Testis (tissue), 3 donors: ENCODE results near the gene U2AF2. TPM values are rescaled to one million over a fixed set of nuclear protein-coding genes. Genes with fewer than 3 reads are reported as not detected.
A peak's percentile ranks its signal among the peaks of the same experiment; 100 is the strongest.

Experiments used
- DNase-seq: peaks from one replicate; pipeline ENCODE4 v3.0.0-alpha.2; 2019
- H3K27ac ChIP-seq, 2 donors: fragments of 200-600 bp; sonication (generic); one replicate each; pipeline ENCODE4 v1.5.1; 2019
- H3K27me3 ChIP-seq: fragments of 200-600 bp; sonication (generic); one replicate; pipeline ENCODE4 v1.5.1; 2019
- H3K36me3 ChIP-seq: fragments of 200-600 bp; sonication (generic); one replicate; pipeline ENCODE4 v1.5.1; 2017; ENCODE audit warnings: low read depth; ENCODE audit errors: missing control alignments
- H3K4me1 ChIP-seq: fragments of 200-600 bp; sonication (generic); one replicate; pipeline ENCODE4 v1.5.1; 2019
- H3K4me3 ChIP-seq, 2 donors: fragments of 200-600 bp; sonication (generic); one replicate each; pipeline ENCODE4 v1.5.1; 2017 to 2019
- H3K9me3 ChIP-seq: fragments of 200-600 bp; sonication (generic); one replicate; pipeline ENCODE4 v1.5.1; 2017
- POLR2A ChIP-seq: fragments of 450-650 bp; IDR thresholded peaks from one replicate; pipeline ENCODE4 v1.6.1; 2017; ENCODE audit warnings: antibody characterized with exemption, mild to moderate bottlenecking, moderate library complexity
- WGBS, 2 donors: methylation state at CpG; one replicate each; pipeline ENCODE4 v1.1.5; 2018; 5-methylcytosine and 5-hydroxymethylcytosine counted together
- intact Hi-C: fragments of 100-400 bp; cut with DNase I; formaldehyde crosslinking; loops from one replicate; pipeline ENCODE4 v1.15.1; 2023; ENCODE audit warnings: low total_unique reads
- polyA plus RNA-seq: library from polyadenylated mRNA; stranded (reverse); fragments of 350-450 nt; fragmentation: Illumina TruSeq; extraction: RNeasy Lipid Tissue Mini Kit (QIAGEN cat#74804); gene quantifications from one replicate; pipeline ENCODE4 v1.2.3, GENCODE V29; 2014; ENCODE audit warnings: low read depth, low replicate concordance; ENCODE audit not compliant: insufficient read depth
- total RNA-seq, 2 donors: library from RNA; depleted of rRNA; stranded (reverse); fragments of >200 nt; gene quantifications; one replicate each; pipeline ENCODE4 v1.2.3, GENCODE V29; 2016
- TF ChIP-seq, protein P1 (sequence below), 3 experiments: fragments of 450-650 bp in 2 of 3; fragments of 200-600 bp in 1 of 3; sonication (generic) in 1 of 3; IDR thresholded peaks; one replicate each; pipeline ENCODE4 v1.5.1; 2016 to 2019; ENCODE audit warnings: antibody characterized with exemption in 3 of 3, mild to moderate bottlenecking in 2 of 3, moderate library complexity in 1 of 3

Gene U2AF2
- total and polyA plus RNA-seq, 3 donors from 2014 or later = 163 to 281 (median 264) TPM

DNA sequence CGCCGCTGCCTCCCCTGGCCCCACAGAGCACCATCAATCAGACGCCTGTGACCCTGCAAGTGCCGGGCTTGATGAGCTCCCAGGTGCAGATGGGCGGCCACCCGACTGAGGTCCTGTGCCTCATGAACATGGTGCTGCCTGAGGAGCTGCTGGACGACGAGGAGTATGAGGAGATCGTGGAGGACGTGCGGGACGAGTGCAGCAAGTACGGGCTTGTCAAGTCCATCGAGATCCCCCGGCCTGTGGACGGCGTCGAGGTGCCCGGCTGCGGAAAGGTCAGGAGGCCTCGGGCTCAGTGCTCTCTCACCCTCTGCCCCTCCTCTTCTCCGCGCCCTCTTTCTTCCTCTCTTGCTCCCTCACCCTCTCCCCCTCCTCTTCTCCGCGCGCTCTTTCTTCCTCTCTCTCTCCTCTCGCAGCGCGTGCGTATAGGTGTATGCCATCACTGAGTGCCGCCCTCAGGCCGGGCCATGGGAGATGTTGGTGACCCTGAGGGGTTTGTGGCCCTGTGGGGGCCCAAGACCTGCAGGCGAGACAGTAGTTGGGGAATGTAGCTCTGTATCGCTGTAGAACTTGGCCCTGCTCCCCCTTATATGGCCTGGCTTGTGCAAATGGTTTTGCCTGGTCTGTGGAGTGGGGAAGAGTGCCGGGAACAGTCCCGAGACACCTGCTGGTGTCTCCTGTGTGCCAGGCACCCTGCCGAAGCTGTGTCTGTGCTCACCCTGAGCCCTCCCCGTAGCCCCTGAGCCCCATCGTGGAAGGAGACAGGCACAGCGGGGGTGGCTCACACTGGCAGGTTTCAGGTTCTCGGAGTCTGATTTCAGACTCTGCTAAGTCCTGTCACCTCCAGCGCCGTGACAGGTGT, 14.8 kb downstream of the U2AF2 start:
- no peak overlapping the region for H3K4me3 ChIP-seq
- H3K9me3 ChIP-seq = no peaks in the 10 kb centered on the region
- no peaks in the 10 kb centered on the region for H3K27me3 ChIP-seq
- no peak for DNase-seq
- no peak for TF ChIP-seq POLR2A
- TF ChIP-seq, protein P1, sequence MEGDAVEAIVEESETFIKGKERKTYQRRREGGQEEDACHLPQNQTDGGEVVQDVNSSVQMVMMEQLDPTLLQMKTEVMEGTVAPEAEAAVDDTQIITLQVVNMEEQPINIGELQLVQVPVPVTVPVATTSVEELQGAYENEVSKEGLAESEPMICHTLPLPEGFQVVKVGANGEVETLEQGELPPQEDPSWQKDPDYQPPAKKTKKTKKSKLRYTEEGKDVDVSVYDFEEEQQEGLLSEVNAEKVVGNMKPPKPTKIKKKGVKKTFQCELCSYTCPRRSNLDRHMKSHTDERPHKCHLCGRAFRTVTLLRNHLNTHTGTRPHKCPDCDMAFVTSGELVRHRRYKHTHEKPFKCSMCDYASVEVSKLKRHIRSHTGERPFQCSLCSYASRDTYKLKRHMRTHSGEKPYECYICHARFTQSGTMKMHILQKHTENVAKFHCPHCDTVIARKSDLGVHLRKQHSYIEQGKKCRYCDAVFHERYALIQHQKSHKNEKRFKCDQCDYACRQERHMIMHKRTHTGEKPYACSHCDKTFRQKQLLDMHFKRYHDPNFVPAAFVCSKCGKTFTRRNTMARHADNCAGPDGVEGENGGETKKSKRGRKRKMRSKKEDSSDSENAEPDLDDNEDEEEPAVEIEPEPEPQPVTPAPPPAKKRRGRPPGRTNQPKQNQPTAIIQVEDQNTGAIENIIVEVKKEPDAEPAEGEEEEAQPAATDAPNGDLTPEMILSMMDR (IDR thresholded peaks at IDR 0.05) = no peak
- no peaks in the 10 kb centered on the region for H3K36me3 ChIP-seq
- H3K4me1 ChIP-seq = peaks cover 34% of the 10 kb centered on the region
- no peak overlapping the region for H3K27ac ChIP-seq
- intact Hi-C loops = no loop called here
- 84 to 85% methylated on average over 21 to 43 of the region's 43 CpGs for WGBS, 2 donors

GRCh38 chr19:55670280-55671053, 15.6 kb downstream of the U2AF2 start:
- Histone ChIP-seq H3K27ac (no peak overlapping the region), H3K36me3 (no peaks in the 10 kb centered on the region), H3K27me3 (no peaks in the 10 kb centered on the region), H3K4me1 (peaks cover 34% of the 10 kb centered on the region), H3K9me3 (no peaks in the 10 kb centered on the region), H3K4me3 (no peak overlapping the region)
- intact Hi-C loops = no loop called here
- TF ChIP-seq POLR2A = no peak
- TF ChIP-seq, protein P1 (IDR thresholded peaks at IDR 0.05) = no peak
- WGBS, 2 donors = 65 to 76% methylated on average over 23 of the region's 23 CpGs
- DNase-seq = no peak

DNA sequence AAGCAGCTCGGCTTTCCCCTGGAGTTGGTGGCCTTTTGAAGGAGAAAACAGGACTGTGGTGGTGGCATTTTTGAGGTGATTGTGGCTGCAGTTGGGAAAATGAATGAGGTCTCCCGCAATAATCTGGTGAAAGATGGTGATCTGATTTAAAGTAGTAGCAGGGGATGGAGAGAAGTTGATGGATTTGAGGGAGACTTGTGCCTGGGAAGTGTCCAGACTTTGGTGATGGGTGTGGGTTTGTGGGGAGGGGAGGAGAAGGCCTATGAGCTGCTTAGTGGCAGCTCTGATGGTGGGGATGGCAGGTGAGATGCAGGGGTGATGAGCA, 16.2 kb downstream of the U2AF2 start:
- Histone ChIP-seq H3K4me3 (no peak overlapping the region), H3K27me3 (no peaks in the 10 kb centered on the region), H3K4me1 (peaks cover 37% of the 10 kb centered on the region), H3K9me3 (no peaks in the 10 kb centered on the region), H3K36me3 (no peaks in the 10 kb centered on the region), H3K27ac (no peak overlapping the region)
- whole genome bisulfite sequencing, 2 donors = 65 to 71% methylated on average over 2 of the region's 2 CpGs
- intact Hi-C loops = no loop called here
- TF ChIP-seq, protein P1 (IDR thresholded peaks at IDR 0.05) = no peak
- no peak for TF ChIP-seq POLR2A
- DNase-seq = no peak

DNA sequence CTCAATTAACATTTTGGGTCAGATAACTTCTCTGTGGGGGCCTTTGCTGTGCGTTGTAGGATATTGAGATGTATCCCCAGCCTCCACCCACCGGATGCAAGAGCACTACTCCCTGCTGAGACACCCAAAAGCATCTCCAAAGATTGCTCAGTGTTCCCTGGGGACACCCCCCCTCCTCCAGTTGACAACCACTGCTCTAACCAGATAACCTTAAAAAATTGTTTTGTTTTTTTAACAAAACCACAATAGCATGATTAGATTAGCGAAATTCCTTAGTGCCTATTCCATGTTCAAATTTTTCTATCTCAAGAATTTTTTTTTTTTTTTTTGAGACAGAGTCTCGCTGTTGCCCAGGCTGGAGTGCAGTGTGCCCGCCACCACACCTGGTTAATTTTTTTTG, 17.6 kb downstream of the U2AF2 start:
- TF ChIP-seq, protein P1 (IDR thresholded peaks at IDR 0.05) = no peak
- no peak for TF ChIP-seq POLR2A
- H3K36me3 ChIP-seq = no peaks in the 10 kb centered on the region
- peaks cover 47% of the 10 kb centered on the region for H3K4me1 ChIP-seq
- intact Hi-C loops = no loop called here
- 56 to 75% methylated on average over 5 of the region's 5 CpGs for WGBS, 2 donors
- H3K9me3 ChIP-seq = no peaks in the 10 kb centered on the region
- H3K27ac ChIP-seq = peak overlapping the region in 1 of 2 donors; percentile 30
- H3K4me3 ChIP-seq = no peak overlapping the region
- no peak for DNase-seq
- no peaks in the 10 kb centered on the region for H3K27me3 ChIP-seq
